Keratinocyte (primary cell): Measurements from ENCODE around the gene POU6F2. TPM values are rescaled to one million over a fixed set of nuclear protein-coding genes. Genes with fewer than 3 reads are reported as not detected.

Experiments used
- DNase-seq: peaks from one replicate; pipeline ENCODE4 v3.0.0-alpha.2; 2011; ENCODE audit warnings: low read depth, missing footprints, low spot score
- FAIRE-seq: peaks from 2 replicates; lab custom pipeline; 2011; peaks lifted over from hg19 to GRCh38; lab: Jason Lieb, UNC
- H2AFZ ChIP-seq: 2 replicates; pipeline ENCODE4 v1.6.0; 2012; ENCODE audit warnings: low read length, control low read depth, inconsistent platforms; ENCODE audit not compliant: control insufficient read depth
- H3K27ac ChIP-seq: 2 replicates; pipeline ENCODE4 v1.5.1; 2011; ENCODE audit warnings: low read length; ENCODE audit not compliant: control insufficient read depth, insufficient read depth
- H3K27me3 ChIP-seq: 3 replicates; pipeline ENCODE4 v1.6.0; 2011; ENCODE audit warnings: low read length; ENCODE audit not compliant: control insufficient read depth, insufficient read depth; ENCODE audit errors: extremely low read depth
- H3K36me3 ChIP-seq, 2 experiments: 2 replicates in 1 of 2; 3 replicates in 1 of 2; pipeline ENCODE4 v1.5.1; 2011; ENCODE audit warnings: low read length in 2 of 2, mild to moderate bottlenecking in 1 of 2; ENCODE audit not compliant: control insufficient read depth in 2 of 2, insufficient read depth in 2 of 2; ENCODE audit errors: extremely low read depth in 1 of 2
- H3K4me1 ChIP-seq: 3 replicates; pipeline ENCODE4 v1.5.1; 2011; ENCODE audit warnings: low read length; ENCODE audit not compliant: control insufficient read depth, insufficient read depth; ENCODE audit errors: extremely low read depth
- H3K4me2 ChIP-seq: 3 replicates; pipeline ENCODE4 v1.6.0; 2011; ENCODE audit warnings: low read depth, low read length; ENCODE audit not compliant: control insufficient read depth, insufficient read depth; ENCODE audit errors: extremely low read depth
- H3K4me3 ChIP-seq, 3 experiments: fragments of 200-600 bp in 1 of 3; sonication (generic) in 1 of 3; 2 replicates in 2 of 3; 3 replicates in 1 of 3; pipeline ENCODE4 v1.5.1; 2011 to 2016; ENCODE audit warnings: low read length in 3 of 3, mild to moderate bottlenecking in 3 of 3, control low read depth in 2 of 3, inconsistent platforms in 1 of 3, low read depth in 1 of 3, mixed read lengths in 1 of 3, mixed run types in 1 of 3, moderate library complexity in 1 of 3; ENCODE audit not compliant: control insufficient read depth in 2 of 3, insufficient read depth in 2 of 3; ENCODE audit errors: extremely low read depth in 1 of 3
- H3K79me2 ChIP-seq: 2 replicates; pipeline ENCODE4 v1.6.0; 2012; ENCODE audit warnings: low read length; ENCODE audit not compliant: control insufficient read depth, insufficient read depth
- H3K9ac ChIP-seq: 3 replicates; pipeline ENCODE4 v1.6.0; 2011; ENCODE audit warnings: low read length; ENCODE audit not compliant: control insufficient read depth, insufficient read depth; ENCODE audit errors: extremely low read depth
- H3K9me1 ChIP-seq: 3 replicates; pipeline ENCODE4 v1.6.0; 2011; ENCODE audit warnings: low read length; ENCODE audit not compliant: control insufficient read depth, insufficient read depth; ENCODE audit errors: extremely low read depth
- H3K9me3 ChIP-seq: 2 replicates; pipeline ENCODE4 v1.5.1; 2012; ENCODE audit warnings: low read depth, low read length; ENCODE audit not compliant: control insufficient read depth
- H4K20me1 ChIP-seq: 3 replicates; pipeline ENCODE4 v1.6.0; 2011; ENCODE audit warnings: low read length; ENCODE audit not compliant: control insufficient read depth, insufficient read depth; ENCODE audit errors: extremely low read depth
- EZH2 ChIP-seq: IDR thresholded peaks from one replicate; pipeline ENCODE4 v1.6.1; 2012; ENCODE audit warnings: inconsistent platforms, mild to moderate bottlenecking, low read length, moderate library complexity
- dilution Hi-C: fragments of 300-500 bp; cut with MboI; formaldehyde crosslinking; loops from one replicate; pipeline ENCODE4 v1.7.0; 2020; ENCODE audit warnings: low sequenced_read_pairs; ENCODE audit not compliant: extremely low pct_ligation_motif_present
- polyA plus RNA-seq, 5 experiments: library from polyadenylated mRNA; depleted of rRNA in 3 of 5; stranded (reverse) in 3 of 5; stranded (forward) in 1 of 5; unstranded in 1 of 5; fragments of >200 nt; gene quantifications; 1 replicate in 1 of 5; 2 replicates in 3 of 5; 3 replicates in 1 of 5; pipeline versions ENCODE4 v1.2.1 to v1.2.3, GENCODE V29; 2011 to 2012; ENCODE audit warnings: missing spikeins in 2 of 5, low read depth in 1 of 5, low replicate concordance in 1 of 5
- TF ChIP-seq, protein P1 (sequence below), 3 experiments: IDR thresholded peaks in 1 of 3; conservative IDR thresholded peaks in 1 of 3; optimal IDR thresholded peaks in 1 of 3; 2 replicates in 2 of 3; 3 replicates in 1 of 3; pipeline versions ENCODE3 to v1.5.1; 2011; ENCODE audit warnings: low read length in 3 of 3, mild to moderate bottlenecking in 3 of 3, moderate library complexity in 2 of 3, control low read depth in 1 of 3, inconsistent platforms in 1 of 3; ENCODE audit not compliant: insufficient read depth in 2 of 3; ENCODE audit errors: extremely low read depth in 1 of 3

The POU6F2 gene
- polyA plus RNA-seq, 1 donor (not counting 4 experiments of a cell fraction or from before 2014, with no cell fraction given): not detected

GRCh38 chr7:39248692-39249090, 271.0 kb downstream of the POU6F2 start:
- no peak overlapping the region for H3K27ac ChIP-seq
- no peak for FAIRE-seq
- TF ChIP-seq EZH2: no peak
- TF ChIP-seq, protein P1, sequence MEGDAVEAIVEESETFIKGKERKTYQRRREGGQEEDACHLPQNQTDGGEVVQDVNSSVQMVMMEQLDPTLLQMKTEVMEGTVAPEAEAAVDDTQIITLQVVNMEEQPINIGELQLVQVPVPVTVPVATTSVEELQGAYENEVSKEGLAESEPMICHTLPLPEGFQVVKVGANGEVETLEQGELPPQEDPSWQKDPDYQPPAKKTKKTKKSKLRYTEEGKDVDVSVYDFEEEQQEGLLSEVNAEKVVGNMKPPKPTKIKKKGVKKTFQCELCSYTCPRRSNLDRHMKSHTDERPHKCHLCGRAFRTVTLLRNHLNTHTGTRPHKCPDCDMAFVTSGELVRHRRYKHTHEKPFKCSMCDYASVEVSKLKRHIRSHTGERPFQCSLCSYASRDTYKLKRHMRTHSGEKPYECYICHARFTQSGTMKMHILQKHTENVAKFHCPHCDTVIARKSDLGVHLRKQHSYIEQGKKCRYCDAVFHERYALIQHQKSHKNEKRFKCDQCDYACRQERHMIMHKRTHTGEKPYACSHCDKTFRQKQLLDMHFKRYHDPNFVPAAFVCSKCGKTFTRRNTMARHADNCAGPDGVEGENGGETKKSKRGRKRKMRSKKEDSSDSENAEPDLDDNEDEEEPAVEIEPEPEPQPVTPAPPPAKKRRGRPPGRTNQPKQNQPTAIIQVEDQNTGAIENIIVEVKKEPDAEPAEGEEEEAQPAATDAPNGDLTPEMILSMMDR (optimal IDR thresholded peaks at IDR 0.05 in 1 of 3, IDR thresholded peaks at IDR 0.05 in 1 of 3, conservative IDR thresholded peaks at IDR 0.05 in 1 of 3; ENCODE audit: extremely low read depth in 1 of 3, insufficient read depth in 2 of 3, low read length in 3 of 3): no peak
- no peak overlapping the region for H2AFZ ChIP-seq
- no peaks in the 10 kb centered on the region for H3K9me3 ChIP-seq
- H4K20me1 ChIP-seq: no peaks in the 10 kb centered on the region
- no peaks in the 10 kb centered on the region for H3K4me1 ChIP-seq
- H3K4me2 ChIP-seq: no peak overlapping the region
- no peak overlapping the region for H3K9ac ChIP-seq
- dilution Hi-C loops: no loop called here
- no peaks in the 10 kb centered on the region for H3K27me3 ChIP-seq
- no peaks in the 10 kb centered on the region for H3K9me1 ChIP-seq
- DNase-seq: no peak
- H3K4me3 ChIP-seq: no peak overlapping the region
- H3K79me2 ChIP-seq: no peaks in the 10 kb centered on the region
- H3K36me3 ChIP-seq: no peaks in the 10 kb centered on the region

DNA sequence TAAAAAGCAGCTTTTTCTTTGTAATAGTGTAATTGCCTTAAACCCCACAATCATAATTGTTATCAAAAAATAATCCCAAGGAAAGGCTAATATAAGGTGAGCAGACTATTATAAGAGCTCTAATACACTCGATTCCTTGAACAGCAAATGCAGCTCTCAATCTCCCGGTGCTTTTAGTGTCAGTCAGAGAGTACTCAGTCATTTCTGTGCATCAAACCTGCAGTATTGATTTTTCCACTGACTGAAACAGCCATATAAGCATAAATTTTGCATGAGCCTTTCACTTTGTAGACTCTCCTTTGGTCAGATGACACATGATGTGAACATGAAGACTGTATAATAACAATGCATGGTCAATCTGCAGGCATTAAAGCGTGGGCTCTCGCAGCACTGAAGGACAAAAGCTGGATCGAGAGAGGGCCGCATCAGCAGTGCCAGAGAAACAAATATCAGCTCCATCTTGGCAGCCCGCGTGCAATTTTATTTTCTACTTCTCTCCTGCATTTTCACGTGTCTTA, 272.0 kb downstream of the POU6F2 start:
- H3K36me3 ChIP-seq: no peaks in the 10 kb centered on the region
- H3K9me1 ChIP-seq: no peaks in the 10 kb centered on the region
- dilution Hi-C loops: no loop called here
- no peaks in the 10 kb centered on the region for H4K20me1 ChIP-seq
- TF ChIP-seq, protein P1 (optimal IDR thresholded peaks at IDR 0.05 in 1 of 3, IDR thresholded peaks at IDR 0.05 in 1 of 3, conservative IDR thresholded peaks at IDR 0.05 in 1 of 3; ENCODE audit: extremely low read depth in 1 of 3, insufficient read depth in 2 of 3, low read length in 3 of 3): no peak
- TF ChIP-seq EZH2: no peak
- H3K79me2 ChIP-seq: no peaks in the 10 kb centered on the region
- no peak overlapping the region for H3K27ac ChIP-seq
- FAIRE-seq (no peak), DNase-seq (no peak)
- H2AFZ ChIP-seq: no peak overlapping the region
- H3K9me3 ChIP-seq: no peaks in the 10 kb centered on the region
- no peaks in the 10 kb centered on the region for H3K27me3 ChIP-seq
- H3K4me1 ChIP-seq: no peaks in the 10 kb centered on the region
- no peak overlapping the region for H3K4me3 ChIP-seq
- H3K4me2 ChIP-seq: no peak overlapping the region
- no peak overlapping the region for H3K9ac ChIP-seq
